Activated T-cell treated with anti-CD3 and anti-CD28 coated beads for 24 hours (primary cell): ENCODE measurements around the gene MATN4.

Experiments
- DNase-seq: peaks from one replicate; pipeline ENCODE4 v3.0.0-alpha.2; 2020; ENCODE audit warnings: low read depth

The MATN4 gene

DNA sequence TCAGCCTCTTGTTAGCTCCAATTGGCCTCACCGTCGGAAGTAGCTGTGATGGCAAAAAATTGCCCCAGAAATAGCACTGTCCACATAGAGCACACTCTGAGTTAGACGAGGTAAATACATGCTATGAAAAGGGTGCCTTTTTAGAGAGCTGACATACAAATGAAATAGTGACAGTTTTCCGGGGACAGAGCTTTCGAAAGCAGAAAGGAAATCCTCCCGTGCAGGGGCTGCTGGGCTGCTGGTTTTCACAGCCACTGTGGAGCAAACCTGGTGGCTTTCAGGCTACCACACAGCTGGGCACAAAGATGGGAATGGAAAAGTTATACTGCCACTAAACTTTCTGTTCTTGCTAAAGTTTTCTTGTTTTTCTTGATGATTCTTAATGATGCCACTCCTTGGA is 62.0 kb downstream of the MATN4 start:
- DNase-seq: no peak
